Measurements from ENCODE around the gene CDC40.

Gene CDC40

DNA sequence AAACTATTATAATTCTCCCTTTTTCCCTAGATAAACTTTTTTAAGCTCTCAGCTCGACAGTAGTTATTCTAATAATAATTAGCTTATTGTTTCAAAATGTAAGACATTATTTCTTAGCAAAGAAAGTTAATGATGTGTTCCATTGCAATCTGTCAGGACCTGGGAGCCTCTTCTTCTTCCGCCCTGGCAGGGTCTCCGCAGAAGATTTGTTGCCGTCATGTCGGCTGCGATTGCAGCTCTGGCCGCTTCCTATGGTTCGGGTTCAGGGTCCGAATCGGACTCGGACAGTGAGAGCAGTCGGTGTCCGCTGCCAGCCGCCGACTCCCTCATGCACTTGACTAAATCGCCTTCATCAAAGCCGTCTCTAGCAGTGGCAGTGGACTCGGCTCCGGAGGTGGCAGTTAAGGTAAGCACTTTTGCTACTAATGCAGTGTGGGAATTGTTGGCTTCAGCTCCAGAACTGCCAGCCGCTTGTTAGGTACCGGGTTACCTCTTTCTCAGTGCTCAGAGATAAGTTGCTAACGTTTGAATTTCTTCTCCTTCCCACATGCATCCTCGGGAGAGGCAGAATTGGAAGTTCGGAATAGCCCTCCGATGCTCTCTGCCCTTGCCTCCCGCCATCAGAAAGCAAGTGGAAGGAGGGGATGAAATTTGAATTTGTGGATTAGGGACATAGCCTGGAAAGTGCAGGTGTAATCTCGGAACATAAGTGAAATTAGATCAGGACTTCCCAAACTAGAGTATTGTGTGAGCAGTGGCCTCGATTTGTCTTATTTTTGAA is at the start of gene CDC40:
Gene CDC40, plus strand, starts transcription at position 200 of the 781 bp plus-strand sequence. Its CDS starts 18 bp downstream, at position 218.
- TF ChIP-seq, protein P1, sequence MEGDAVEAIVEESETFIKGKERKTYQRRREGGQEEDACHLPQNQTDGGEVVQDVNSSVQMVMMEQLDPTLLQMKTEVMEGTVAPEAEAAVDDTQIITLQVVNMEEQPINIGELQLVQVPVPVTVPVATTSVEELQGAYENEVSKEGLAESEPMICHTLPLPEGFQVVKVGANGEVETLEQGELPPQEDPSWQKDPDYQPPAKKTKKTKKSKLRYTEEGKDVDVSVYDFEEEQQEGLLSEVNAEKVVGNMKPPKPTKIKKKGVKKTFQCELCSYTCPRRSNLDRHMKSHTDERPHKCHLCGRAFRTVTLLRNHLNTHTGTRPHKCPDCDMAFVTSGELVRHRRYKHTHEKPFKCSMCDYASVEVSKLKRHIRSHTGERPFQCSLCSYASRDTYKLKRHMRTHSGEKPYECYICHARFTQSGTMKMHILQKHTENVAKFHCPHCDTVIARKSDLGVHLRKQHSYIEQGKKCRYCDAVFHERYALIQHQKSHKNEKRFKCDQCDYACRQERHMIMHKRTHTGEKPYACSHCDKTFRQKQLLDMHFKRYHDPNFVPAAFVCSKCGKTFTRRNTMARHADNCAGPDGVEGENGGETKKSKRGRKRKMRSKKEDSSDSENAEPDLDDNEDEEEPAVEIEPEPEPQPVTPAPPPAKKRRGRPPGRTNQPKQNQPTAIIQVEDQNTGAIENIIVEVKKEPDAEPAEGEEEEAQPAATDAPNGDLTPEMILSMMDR (IDR thresholded peaks at IDR 0.05; ENCODE audit: insufficient read depth, low read depth, low read length, missing control alignments) = no peak
- DNase-seq (ENCODE audit: low read depth) = no peak
- peak within 1 kb of the TSS; percentile 91 for H3K4me3 ChIP-seq (ENCODE audit: low read length)

DNA sequence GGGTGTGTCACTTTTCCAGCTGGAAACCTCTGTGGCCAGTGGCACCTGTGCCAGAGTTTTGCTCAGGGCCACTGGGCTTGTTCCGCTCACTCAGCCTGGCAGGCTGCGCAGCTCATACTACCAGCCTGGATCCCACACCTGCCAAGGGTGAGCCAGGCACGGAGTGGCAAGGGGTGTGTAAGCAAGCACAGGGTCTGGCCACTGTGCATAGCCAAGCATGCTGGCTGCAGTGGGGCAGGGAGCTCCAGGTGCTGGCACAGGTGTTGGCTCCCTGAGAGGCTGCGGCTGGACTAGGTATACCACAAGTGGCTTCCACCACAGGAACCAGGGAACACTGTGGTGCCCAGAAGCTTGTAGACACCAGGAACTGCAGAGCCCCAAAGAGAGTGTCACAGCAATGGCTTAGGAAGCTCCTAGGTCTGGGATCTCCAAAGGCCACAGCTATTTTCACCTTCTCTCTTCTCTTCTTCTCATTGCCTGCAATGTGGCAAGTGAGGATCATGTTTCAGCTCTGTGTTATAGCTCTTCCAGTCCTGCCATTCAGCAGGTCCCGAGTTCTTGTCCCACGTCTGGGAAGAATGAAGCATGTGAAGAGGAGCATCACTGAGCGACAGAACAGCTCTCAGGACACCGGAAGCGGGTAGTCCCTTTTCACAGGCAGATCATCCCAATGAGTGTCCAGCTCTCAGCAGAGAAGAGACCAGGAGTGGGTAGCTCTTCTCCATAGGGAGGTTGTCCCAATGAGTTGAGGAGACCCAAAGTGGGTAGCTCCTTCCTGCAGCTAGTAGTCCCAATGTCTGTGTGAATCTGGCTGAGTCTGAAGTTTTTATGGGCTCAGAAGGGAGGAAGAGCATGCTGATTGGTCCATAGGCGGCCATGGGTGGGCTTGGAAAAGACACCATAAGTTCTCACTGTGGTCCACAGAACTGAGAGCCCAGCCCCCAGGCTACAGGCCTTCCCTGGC is 42.0 kb upstream of the CDC40 start:
- no peak for DNase-seq (ENCODE audit: low read depth)
- TF ChIP-seq, protein P1 (IDR thresholded peaks at IDR 0.05; ENCODE audit: insufficient read depth, low read depth, low read length, missing control alignments) = no peak
- no peak overlapping the region for H3K4me3 ChIP-seq (ENCODE audit: low read length)

DNA sequence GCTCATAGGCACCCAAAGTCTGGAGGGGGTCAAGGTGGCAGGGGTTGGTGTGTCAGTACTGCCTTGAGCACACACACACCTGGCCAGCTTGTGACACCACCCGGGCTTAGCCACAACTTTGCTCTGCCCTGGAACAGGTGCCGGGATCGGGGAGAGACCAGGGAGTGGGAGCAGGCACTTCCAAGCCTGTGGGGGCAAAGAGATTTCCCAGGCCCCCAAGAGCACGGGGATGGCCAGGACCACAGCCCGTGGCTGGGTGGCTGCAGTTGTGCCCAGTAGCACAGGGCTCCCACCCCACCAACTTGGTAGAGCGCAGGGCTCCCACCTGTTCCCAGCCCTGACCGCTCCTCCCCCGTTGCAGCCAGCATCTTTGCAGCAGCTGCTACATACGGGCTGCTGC is 41.2 kb upstream of the CDC40 start:
- no peak for DNase-seq (ENCODE audit: low read depth)
- TF ChIP-seq, protein P1 (IDR thresholded peaks at IDR 0.05; ENCODE audit: insufficient read depth, low read depth, low read length, missing control alignments) = no peak
- H3K4me3 ChIP-seq (ENCODE audit: low read length) = no peak overlapping the region

DNA sequence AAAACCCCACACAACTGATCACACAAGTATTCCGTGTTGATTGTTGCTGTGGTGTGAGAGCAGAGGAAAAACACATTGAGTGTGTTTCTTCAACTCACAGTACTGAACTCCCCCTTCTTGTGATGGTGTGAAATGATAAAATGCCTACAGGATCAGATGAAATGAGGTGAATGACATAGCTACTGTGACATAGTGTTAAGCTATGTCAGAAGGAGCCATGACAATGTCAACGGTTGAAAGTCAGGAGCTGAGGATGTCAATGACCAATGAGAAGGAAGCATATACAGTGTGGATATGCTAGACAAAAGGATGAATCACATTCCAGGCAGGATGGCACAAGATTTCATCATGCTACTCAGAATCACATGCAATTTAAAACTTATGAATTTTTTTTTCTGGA is 39.6 kb upstream of the CDC40 start:
- DNase-seq (ENCODE audit: low read depth) = peak; percentile 89
- TF ChIP-seq, protein P1 (IDR thresholded peaks at IDR 0.05; ENCODE audit: insufficient read depth, low read depth, low read length, missing control alignments) = no peak
- no peak overlapping the region for H3K4me3 ChIP-seq (ENCODE audit: low read length)

DNA sequence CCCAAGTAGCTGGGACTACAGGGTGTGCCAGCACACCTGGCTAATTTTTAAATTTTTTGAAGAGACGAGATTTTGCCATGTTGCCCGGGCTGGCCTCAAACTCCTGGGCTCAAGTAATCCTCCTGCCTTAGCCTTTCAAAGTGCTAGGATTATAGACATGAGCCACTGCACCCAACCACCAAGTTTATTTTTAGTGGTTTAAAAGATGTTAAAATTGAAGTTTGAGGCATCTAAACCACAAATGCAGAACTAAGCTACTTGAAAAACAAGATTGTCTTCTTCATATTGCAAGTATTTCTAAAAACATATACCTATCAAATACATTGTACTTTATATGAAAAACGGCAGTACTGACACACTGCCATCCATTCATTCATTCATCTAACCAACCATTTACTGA is 32.4 kb upstream of the CDC40 start:
- H3K4me3 ChIP-seq (ENCODE audit: low read length) = no peak overlapping the region
- no peak for DNase-seq (ENCODE audit: low read depth)
- TF ChIP-seq, protein P1 (IDR thresholded peaks at IDR 0.05; ENCODE audit: insufficient read depth, low read depth, low read length, missing control alignments) = no peak

DNA sequence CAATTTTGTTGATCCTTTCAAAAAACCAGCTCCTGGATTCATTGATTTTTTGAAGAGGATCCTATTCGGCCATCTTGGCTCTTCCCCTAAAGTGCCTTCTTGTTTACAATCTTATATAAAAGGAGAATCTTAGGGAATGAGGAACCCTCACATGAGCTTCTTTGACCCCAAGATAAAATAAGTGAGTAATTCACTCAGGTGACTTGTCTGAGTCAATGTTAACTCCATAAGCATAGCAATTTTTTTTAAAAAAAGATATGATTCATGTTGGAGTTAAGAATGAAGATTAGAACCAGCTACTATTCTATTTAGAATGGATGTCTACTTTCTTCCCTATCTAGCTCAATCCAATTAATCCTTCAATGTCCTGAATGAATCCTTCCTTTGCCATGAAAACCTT is 21.7 kb upstream of the CDC40 start:
- no peak overlapping the region for H3K4me3 ChIP-seq (ENCODE audit: low read length)
- DNase-seq (ENCODE audit: low read depth) = peak; percentile 10
- TF ChIP-seq, protein P1 (IDR thresholded peaks at IDR 0.05; ENCODE audit: insufficient read depth, low read depth, low read length, missing control alignments) = no peak
